ENCODE data around the gene TOMM70. TPM values are rescaled to one million over a fixed set of nuclear protein-coding genes. Genes with fewer than 3 reads are reported as not detected.

TOMM70 gene
- total RNA-seq, 1 experiment from 2014 or later = 59.2 TPM

- Mint-ChIP-seq H3K27me3 (ENCODE audit: low read depth) (no peaks in the 10 kb centered on the region), H3K27ac (no peak overlapping the region), H3K36me3 (peaks cover 7% of the 10 kb centered on the region), H3K4me3 (no peak overlapping the region), H3K4me1 (no peaks in the 10 kb centered on the region), H3K9me3 (no peaks in the 10 kb centered on the region)
- CTCF ChIA-PET = no interaction called here
- ATAC-seq = no peak
- POLR2A ChIA-PET = interaction anchor here (0.6 kb wide), 1 partner anchor 53 kb away, joined by 4 read pairs; no protein-coding TSS in a partner anchor
- no peak for TF ChIP-seq NFYB (CRISPR knock-in tag; conservative IDR thresholded peaks at IDR 0.05; ENCODE audit: low read depth)
- TF ChIP-seq, protein P1, sequence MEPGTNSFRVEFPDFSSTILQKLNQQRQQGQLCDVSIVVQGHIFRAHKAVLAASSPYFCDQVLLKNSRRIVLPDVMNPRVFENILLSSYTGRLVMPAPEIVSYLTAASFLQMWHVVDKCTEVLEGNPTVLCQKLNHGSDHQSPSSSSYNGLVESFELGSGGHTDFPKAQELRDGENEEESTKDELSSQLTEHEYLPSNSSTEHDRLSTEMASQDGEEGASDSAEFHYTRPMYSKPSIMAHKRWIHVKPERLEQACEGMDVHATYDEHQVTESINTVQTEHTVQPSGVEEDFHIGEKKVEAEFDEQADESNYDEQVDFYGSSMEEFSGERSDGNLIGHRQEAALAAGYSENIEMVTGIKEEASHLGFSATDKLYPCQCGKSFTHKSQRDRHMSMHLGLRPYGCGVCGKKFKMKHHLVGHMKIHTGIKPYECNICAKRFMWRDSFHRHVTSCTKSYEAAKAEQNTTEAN (CRISPR knock-in tag; IDR thresholded peaks at IDR 0.05) = no peak
- TF ChIP-seq ZNF425 (CRISPR knock-in tag; conservative IDR thresholded peaks at IDR 0.05) = no peak
- TF ChIP-seq MXD4 (CRISPR knock-in tag; IDR thresholded peaks at IDR 0.05; ENCODE audit: borderline replicate concordance) = no peak
- TF ChIP-seq ETV6 (CRISPR knock-in tag; IDR thresholded peaks at IDR 0.05) = no peak
- TF ChIP-seq GABPB1 (CRISPR knock-in tag; IDR thresholded peaks at IDR 0.05) = no peak
- TF ChIP-seq, protein P2, sequence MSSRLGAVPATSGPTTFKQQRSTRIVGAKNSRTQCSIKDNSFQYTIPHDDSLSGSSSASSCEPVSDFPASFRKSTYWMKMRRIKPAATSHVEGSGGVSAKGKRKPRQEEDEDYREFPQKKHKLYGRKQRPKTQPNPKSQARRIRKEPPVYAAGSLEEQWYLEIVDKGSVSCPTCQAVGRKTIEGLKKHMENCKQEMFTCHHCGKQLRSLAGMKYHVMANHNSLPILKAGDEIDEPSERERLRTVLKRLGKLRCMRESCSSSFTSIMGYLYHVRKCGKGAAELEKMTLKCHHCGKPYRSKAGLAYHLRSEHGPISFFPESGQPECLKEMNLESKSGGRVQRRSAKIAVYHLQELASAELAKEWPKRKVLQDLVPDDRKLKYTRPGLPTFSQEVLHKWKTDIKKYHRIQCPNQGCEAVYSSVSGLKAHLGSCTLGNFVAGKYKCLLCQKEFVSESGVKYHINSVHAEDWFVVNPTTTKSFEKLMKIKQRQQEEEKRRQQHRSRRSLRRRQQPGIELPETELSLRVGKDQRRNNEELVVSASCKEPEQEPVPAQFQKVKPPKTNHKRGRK (CRISPR knock-in tag; IDR thresholded peaks at IDR 0.05; ENCODE audit: borderline replicate concordance) = no peak
- no peak for TF ChIP-seq ESRRA (CRISPR knock-in tag; IDR thresholded peaks at IDR 0.05; ENCODE audit: borderline replicate concordance)
- TF ChIP-seq, protein P3, sequence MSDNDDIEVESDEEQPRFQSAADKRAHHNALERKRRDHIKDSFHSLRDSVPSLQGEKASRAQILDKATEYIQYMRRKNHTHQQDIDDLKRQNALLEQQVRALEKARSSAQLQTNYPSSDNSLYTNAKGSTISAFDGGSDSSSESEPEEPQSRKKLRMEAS (CRISPR knock-in tag; IDR thresholded peaks at IDR 0.05) = no peak
- TF ChIP-seq, protein P4, sequence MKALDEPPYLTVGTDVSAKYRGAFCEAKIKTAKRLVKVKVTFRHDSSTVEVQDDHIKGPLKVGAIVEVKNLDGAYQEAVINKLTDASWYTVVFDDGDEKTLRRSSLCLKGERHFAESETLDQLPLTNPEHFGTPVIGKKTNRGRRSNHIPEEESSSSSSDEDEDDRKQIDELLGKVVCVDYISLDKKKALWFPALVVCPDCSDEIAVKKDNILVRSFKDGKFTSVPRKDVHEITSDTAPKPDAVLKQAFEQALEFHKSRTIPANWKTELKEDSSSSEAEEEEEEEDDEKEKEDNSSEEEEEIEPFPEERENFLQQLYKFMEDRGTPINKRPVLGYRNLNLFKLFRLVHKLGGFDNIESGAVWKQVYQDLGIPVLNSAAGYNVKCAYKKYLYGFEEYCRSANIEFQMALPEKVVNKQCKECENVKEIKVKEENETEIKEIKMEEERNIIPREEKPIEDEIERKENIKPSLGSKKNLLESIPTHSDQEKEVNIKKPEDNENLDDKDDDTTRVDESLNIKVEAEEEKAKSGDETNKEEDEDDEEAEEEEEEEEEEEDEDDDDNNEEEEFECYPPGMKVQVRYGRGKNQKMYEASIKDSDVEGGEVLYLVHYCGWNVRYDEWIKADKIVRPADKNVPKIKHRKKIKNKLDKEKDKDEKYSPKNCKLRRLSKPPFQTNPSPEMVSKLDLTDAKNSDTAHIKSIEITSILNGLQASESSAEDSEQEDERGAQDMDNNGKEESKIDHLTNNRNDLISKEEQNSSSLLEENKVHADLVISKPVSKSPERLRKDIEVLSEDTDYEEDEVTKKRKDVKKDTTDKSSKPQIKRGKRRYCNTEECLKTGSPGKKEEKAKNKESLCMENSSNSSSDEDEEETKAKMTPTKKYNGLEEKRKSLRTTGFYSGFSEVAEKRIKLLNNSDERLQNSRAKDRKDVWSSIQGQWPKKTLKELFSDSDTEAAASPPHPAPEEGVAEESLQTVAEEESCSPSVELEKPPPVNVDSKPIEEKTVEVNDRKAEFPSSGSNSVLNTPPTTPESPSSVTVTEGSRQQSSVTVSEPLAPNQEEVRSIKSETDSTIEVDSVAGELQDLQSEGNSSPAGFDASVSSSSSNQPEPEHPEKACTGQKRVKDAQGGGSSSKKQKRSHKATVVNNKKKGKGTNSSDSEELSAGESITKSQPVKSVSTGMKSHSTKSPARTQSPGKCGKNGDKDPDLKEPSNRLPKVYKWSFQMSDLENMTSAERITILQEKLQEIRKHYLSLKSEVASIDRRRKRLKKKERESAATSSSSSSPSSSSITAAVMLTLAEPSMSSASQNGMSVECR (CRISPR knock-in tag; IDR thresholded peaks at IDR 0.05; ENCODE audit: borderline replicate concordance) = no peak
- TF ChIP-seq ZNF263 (CRISPR knock-in tag; IDR thresholded peaks at IDR 0.05; ENCODE audit: low read depth) = no peak
- DNase-seq (ENCODE audit: low spot score) = no peak
Observed at GRCh38 chr3:100319951-100320350, 80.9 kb downstream of the TOMM70 start.

DNA sequence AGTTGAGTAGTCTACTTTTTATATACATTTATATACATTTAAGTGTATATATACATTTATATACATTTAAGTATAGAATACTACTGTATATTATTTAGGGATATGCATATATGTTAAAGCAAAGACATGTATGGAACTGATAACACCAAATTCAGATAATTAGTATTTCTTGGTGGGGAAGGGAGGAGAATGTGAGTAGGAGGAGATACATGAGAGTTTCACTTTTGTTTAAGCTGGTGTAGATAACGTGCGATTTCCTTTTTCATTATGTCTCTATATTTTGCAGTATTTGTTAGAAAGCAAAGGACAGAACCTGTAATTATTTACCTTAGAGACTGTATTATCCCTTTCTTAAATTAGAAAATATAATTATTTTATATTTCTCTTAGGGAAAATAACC lies 83.0 kb downstream of the TOMM70 start:
- no peak overlapping the region for H3K27ac Mint-ChIP-seq
- TF ChIP-seq, protein P5, sequence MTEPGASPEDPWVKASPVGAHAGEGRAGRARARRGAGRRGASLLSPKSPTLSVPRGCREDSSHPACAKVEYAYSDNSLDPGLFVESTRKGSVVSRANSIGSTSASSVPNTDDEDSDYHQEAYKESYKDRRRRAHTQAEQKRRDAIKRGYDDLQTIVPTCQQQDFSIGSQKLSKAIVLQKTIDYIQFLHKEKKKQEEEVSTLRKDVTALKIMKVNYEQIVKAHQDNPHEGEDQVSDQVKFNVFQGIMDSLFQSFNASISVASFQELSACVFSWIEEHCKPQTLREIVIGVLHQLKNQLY (CRISPR knock-in tag; IDR thresholded peaks at IDR 0.05) = no peak
- TF ChIP-seq NR2C2 (CRISPR knock-in tag; IDR thresholded peaks at IDR 0.05) = no peak
- H3K36me3 Mint-ChIP-seq = peaks cover 7% of the 10 kb centered on the region
- ChIA-PET CTCF (no interaction called here), POLR2A (no interaction called here)
- no peaks in the 10 kb centered on the region for H3K9me3 Mint-ChIP-seq
- H3K27me3 Mint-ChIP-seq (ENCODE audit: low read depth) = no peaks in the 10 kb centered on the region
- no peaks in the 10 kb centered on the region for H3K4me1 Mint-ChIP-seq
- H3K4me3 Mint-ChIP-seq = no peak overlapping the region
- DNase-seq (ENCODE audit: low spot score) = no peak
- ATAC-seq = no peak
